ENCODE measurements around the gene GNG7. TPM values are rescaled to one million over a fixed set of nuclear protein-coding genes. Genes with fewer than 3 reads are reported as not detected.

The GNG7 gene
- polyA plus RNA-seq, 3 donors: 1.1 to 1.6 (median 1.3) TPM

- Histone ChIP-seq H3K9ac (ENCODE audit: insufficient read depth, low read length, poor library complexity, severe bottlenecking) (peak overlapping the region; percentile 24), H3K4me1 (ENCODE audit: control insufficient read depth in 1 of 2, insufficient read depth in 2 of 2, low read length in 2 of 2) (peaks cover 62 to 80% of the 10 kb centered on the region in 2 donors), H3K4me2 (replicated peaks; ENCODE audit: extremely low read depth, low read length, poor library complexity, severe bottlenecking) (peak overlapping the region; percentile 38)
These were observed 67.5 kb downstream of the GNG7 start for GRCh38 chr19:2634960-2635359.

GRCh38 chr19:2634228-2634951 is 68.1 kb downstream of the GNG7 start:
- H3K4me3 ChIP-seq (replicated peaks in 1 of 3; ENCODE audit: low read depth in 2 of 3, low read length in 3 of 3): peak overlapping the region in 1 of 3 experiments; percentile 34
- peak in 2 of 3 donors; percentile 37 to 57 for DNase-seq
- no peaks in the 10 kb centered on the region for H3K27me3 ChIP-seq (ENCODE audit: control insufficient read depth in 2 of 2, insufficient read depth in 2 of 2, low read length in 2 of 2)
- no peaks in the 10 kb centered on the region for H4K20me1 ChIP-seq (ENCODE audit: insufficient read depth, low read length)
- Mint-ChIP-seq H3K4me1 (peaks cover 73% of the 10 kb centered on the region), H3K27me3 (ENCODE audit: low read depth in 3 of 3) (peaks cover 0 to 15% (median 2%) of the 10 kb centered on the region in 3 donors), H3K4me3 (peak overlapping the region; percentile 63 to 65), H3K9me3 (peaks cover 5 to 21% (median 14%) of the 10 kb centered on the region in 7 donors), H3K27ac (peak overlapping the region; percentile 64 to 93 (median 83)), H3K36me3 (peaks cover 9 to 11% of the 10 kb centered on the region in 2 donors)
- H3K79me2 ChIP-seq (ENCODE audit: insufficient read depth, low read length): no peaks in the 10 kb centered on the region
- H3K9ac ChIP-seq (ENCODE audit: insufficient read depth, low read length, poor library complexity, severe bottlenecking): peak overlapping the region; percentile 24
- peak overlapping the region; percentile 38 for H3K4me2 ChIP-seq (replicated peaks; ENCODE audit: extremely low read depth, low read length, poor library complexity, severe bottlenecking)
- WGBS (ENCODE audit: insufficient coverage): 25% methylated on average over 20 of the region's 28 CpGs
- peaks cover 12 to 17% of the 10 kb centered on the region in 2 donors for H3K9me3 ChIP-seq (replicated peaks in 1 of 2; ENCODE audit: control insufficient read depth in 1 of 2, insufficient read depth in 1 of 2, low read length in 2 of 2)
- peak overlapping the region; percentile 22 to 47 for H3K27ac ChIP-seq (ENCODE audit: low read depth in 1 of 2, low read length in 2 of 2)
- TF ChIP-seq, protein P1, sequence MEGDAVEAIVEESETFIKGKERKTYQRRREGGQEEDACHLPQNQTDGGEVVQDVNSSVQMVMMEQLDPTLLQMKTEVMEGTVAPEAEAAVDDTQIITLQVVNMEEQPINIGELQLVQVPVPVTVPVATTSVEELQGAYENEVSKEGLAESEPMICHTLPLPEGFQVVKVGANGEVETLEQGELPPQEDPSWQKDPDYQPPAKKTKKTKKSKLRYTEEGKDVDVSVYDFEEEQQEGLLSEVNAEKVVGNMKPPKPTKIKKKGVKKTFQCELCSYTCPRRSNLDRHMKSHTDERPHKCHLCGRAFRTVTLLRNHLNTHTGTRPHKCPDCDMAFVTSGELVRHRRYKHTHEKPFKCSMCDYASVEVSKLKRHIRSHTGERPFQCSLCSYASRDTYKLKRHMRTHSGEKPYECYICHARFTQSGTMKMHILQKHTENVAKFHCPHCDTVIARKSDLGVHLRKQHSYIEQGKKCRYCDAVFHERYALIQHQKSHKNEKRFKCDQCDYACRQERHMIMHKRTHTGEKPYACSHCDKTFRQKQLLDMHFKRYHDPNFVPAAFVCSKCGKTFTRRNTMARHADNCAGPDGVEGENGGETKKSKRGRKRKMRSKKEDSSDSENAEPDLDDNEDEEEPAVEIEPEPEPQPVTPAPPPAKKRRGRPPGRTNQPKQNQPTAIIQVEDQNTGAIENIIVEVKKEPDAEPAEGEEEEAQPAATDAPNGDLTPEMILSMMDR (IDR thresholded peaks at IDR 0.05): no peak
- intact Hi-C loops (cut with micrococcal nuclease): loop anchor here in 1 of 2 donors (2.0 to 5.0 kb wide), 2 partner anchors 57 to 160 kb away; no protein-coding TSS in a partner anchor
- H2AFZ ChIP-seq (ENCODE audit: insufficient read depth, low read depth, low read length, poor library complexity, severe bottlenecking): peak overlapping the region; percentile 68
- H3K4me1 ChIP-seq (ENCODE audit: control insufficient read depth in 1 of 2, insufficient read depth in 2 of 2, low read length in 2 of 2): peaks cover 67 to 85% of the 10 kb centered on the region in 2 donors
- H3K36me3 ChIP-seq (replicated peaks in 1 of 2; ENCODE audit: control insufficient read depth in 1 of 2, insufficient read depth in 2 of 2, low read length in 2 of 2): no peaks in the 10 kb centered on the region

More at GRCh38 chr19:2634960-2635359, 67.5 kb downstream of the GNG7 start:
- Histone ChIP-seq H3K27ac (ENCODE audit: low read depth in 1 of 2, low read length in 2 of 2) (peak overlapping the region; percentile 22 to 47), H3K4me3 (replicated peaks in 1 of 3; ENCODE audit: low read depth in 2 of 3, low read length in 3 of 3) (peak overlapping the region in 1 of 3 experiments; percentile 34), H3K27me3 (ENCODE audit: control insufficient read depth in 2 of 2, insufficient read depth in 2 of 2, low read length in 2 of 2) (no peaks in the 10 kb centered on the region), H4K20me1 (ENCODE audit: insufficient read depth, low read length) (no peaks in the 10 kb centered on the region), H2AFZ (ENCODE audit: insufficient read depth, low read depth, low read length, poor library complexity, severe bottlenecking) (peak overlapping the region; percentile 68), H3K79me2 (ENCODE audit: insufficient read depth, low read length) (no peaks in the 10 kb centered on the region), H3K9me3 (replicated peaks in 1 of 2; ENCODE audit: control insufficient read depth in 1 of 2, insufficient read depth in 1 of 2, low read length in 2 of 2) (peaks cover 12 to 17% of the 10 kb centered on the region in 2 donors), H3K36me3 (replicated peaks in 1 of 2; ENCODE audit: control insufficient read depth in 1 of 2, insufficient read depth in 2 of 2, low read length in 2 of 2) (no peaks in the 10 kb centered on the region)
- H3K4me1 Mint-ChIP-seq: peaks cover 70% of the 10 kb centered on the region
- H3K27ac Mint-ChIP-seq: peak overlapping the region in 5 of 7 donors; percentile 65 to 93 (median 86)
- intact Hi-C loops (cut with micrococcal nuclease): loop anchor here (2.0 to 5.0 kb wide), 5 partner anchors 33 to 160 kb away; partner anchors contain the start of gene GADD45B (in 1 of the 2)
- TF ChIP-seq, protein P1 (IDR thresholded peaks at IDR 0.05): no peak
- no peak for DNase-seq
- peaks cover 0 to 15% (median 2%) of the 10 kb centered on the region in 3 donors for H3K27me3 Mint-ChIP-seq (ENCODE audit: low read depth in 3 of 3)
- 76% methylated on average over 2 of the region's 9 CpGs for WGBS (ENCODE audit: insufficient coverage)
- H3K4me3 Mint-ChIP-seq: peak overlapping the region; percentile 63 to 65
- H3K9me3 Mint-ChIP-seq: peaks cover 5 to 20% (median 14%) of the 10 kb centered on the region in 7 donors
- H3K36me3 Mint-ChIP-seq: peaks cover 9% of the 10 kb centered on the region in 2 donors
